Measurements from ENCODE around the gene SIRPG.

DNA sequence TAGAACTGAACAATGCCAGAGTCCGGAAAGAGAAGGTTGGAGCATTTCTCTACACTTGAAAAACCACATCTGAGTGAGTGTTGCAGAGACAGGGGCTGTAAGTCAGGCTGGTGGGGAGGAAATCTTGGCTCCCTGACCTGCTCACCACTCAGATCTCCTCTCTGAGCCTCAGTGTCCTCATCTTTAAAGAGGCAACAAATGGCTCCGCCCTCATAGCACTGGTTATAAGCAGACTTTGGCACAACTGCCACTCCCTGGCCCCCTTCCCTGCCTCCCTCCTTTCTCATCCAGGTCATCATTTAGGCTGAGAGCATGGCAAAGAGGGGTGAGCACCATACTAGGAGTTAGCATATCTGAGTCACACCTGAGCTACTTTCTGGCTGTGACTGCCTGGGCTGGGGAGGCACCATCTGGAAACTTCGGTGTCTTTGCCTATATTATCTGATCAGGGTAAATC, 10.6 kb downstream of the SIRPG start:
- TF ChIP-seq, protein P1, sequence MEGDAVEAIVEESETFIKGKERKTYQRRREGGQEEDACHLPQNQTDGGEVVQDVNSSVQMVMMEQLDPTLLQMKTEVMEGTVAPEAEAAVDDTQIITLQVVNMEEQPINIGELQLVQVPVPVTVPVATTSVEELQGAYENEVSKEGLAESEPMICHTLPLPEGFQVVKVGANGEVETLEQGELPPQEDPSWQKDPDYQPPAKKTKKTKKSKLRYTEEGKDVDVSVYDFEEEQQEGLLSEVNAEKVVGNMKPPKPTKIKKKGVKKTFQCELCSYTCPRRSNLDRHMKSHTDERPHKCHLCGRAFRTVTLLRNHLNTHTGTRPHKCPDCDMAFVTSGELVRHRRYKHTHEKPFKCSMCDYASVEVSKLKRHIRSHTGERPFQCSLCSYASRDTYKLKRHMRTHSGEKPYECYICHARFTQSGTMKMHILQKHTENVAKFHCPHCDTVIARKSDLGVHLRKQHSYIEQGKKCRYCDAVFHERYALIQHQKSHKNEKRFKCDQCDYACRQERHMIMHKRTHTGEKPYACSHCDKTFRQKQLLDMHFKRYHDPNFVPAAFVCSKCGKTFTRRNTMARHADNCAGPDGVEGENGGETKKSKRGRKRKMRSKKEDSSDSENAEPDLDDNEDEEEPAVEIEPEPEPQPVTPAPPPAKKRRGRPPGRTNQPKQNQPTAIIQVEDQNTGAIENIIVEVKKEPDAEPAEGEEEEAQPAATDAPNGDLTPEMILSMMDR (IDR thresholded peaks at IDR 0.05) = no peak
- TF ChIP-seq EZH2 (IDR thresholded peaks at IDR 0.05) (no peak), EZH2phosphoT487 (IDR thresholded peaks at IDR 0.05) (no peak)
